ENCODE measurements around the gene RETREG2.
"Not testable (repeated sequence)": the region's sequence is repeated elsewhere in the genome, so short reads cannot be mapped to it uniquely, and the experiment has no call there.

Gene RETREG2

DNA sequence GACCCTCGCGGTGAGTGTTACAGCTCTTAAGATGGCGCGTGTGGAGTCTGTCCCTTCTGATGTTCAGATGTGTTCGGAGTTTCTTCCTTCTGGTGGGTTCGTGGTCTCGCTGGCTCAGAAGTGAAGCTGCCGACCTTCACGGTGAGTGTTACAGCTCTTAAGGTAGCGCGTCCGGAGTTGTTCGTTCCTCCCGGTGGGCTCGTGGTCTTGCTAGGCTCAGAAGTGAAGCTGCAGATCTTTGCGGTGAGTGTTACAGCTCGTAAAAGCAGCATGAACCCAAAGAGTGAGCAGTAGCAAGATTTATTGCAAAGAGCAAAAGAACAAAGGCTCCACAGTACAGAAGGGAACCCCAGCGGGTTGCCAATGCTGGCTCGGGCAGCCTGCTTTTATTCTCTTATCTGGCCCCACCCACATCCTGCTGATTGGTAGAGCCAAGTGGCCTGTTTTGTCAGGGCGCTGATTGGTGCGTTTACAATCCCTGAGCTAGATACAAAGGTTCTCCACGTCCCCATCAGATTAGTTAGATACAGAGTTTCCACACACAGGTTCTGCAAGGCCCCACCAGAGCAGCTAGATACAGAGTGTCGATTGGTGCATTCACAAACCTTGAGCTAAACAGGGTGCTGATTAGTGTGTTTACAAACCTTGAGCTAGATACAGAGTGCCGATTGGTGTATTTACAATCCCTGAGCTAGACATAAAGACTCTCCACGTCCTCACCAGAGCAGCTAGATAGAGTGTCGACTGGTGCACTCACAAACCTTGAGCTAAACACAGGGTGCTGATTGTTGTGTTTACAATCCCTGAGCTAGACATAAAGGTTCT, 22.6 kb downstream of the RETREG2 start:
- H3K9me3 Mint-ChIP-seq; H3K36me3 Mint-ChIP-seq (ENCODE audit: low read depth); H3K27me3 Mint-ChIP-seq: not testable (repeated sequence)
- H3K4me1 Mint-ChIP-seq (ENCODE audit: low read depth): peaks cover 17% of the 10 kb centered on the region
- peak overlapping the region; percentile 86 for H3K4me3 Mint-ChIP-seq
- peak overlapping the region; percentile 94 for H3K27ac Mint-ChIP-seq

DNA sequence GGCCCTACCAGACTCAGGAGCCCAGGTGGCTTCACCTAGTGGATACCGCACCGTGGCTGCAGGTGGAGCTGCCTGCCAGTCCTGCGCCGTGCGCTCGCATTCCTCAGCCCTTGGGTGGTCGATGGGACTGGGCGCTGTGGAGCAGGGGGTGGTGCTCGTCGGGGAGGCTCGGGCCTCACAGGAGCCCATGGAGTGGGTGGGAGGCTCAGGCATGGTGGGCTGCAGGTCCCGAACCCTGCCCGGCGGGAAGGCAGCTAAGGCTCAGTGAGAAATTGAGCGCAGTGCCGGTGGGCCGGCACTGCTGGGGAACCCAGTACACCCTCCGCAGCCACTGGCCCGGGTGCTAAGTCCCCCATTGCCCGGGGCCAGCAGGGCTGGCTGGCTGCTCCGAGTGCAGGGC, 23.3 kb downstream of the RETREG2 start:
- H3K27ac Mint-ChIP-seq: peak overlapping the region; percentile 94
- not testable (repeated sequence) for H3K36me3 Mint-ChIP-seq (ENCODE audit: low read depth)

DNA sequence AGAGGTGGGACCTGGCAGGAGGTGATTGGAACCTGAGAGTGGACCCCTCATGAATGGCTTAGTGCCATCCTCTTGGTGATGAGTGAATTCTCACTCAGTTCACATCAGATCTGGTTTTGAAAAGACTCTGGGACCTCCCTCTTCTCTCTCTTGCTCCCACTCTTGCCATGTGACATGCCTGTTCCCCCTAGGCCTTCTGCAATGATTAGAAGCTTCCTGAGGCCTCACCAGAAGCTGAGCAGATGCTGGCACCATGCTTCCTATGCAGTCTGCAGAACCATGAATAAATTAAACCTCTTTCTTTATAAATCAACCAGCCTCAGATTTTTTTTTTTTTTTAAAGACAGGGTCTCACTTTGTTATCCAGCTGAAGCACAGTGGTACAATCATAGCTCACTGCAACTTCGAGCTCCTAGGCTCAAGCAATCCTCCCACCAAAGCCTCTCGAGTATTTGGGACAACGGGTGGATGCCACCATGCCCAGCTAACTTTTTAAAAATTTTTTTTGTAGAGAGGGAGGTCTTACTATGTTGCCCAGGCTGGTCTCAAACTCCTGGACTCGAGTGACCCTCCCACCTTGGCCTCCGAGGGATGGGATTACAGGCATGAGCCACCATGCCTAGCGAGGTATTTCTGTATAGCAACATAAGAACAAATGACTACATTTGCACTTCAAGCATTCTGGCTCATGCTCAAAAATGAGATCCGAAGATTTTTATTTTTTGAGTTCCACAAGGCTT, 26.5 kb downstream of the RETREG2 start:
- H3K36me3 Mint-ChIP-seq (ENCODE audit: low read depth): peaks cover 20% of the 10 kb centered on the region
- H3K9me3 Mint-ChIP-seq: no peaks in the 10 kb centered on the region
- H3K27ac Mint-ChIP-seq: no peak overlapping the region
- H3K4me3 Mint-ChIP-seq: peak overlapping the region; percentile 41
- H3K27me3 Mint-ChIP-seq: no peaks in the 10 kb centered on the region
- peaks cover 40% of the 10 kb centered on the region for H3K4me1 Mint-ChIP-seq (ENCODE audit: low read depth)

More for the DNA sequence above, 23.3 kb downstream of the RETREG2 start:
- not testable (repeated sequence) for H3K9me3 Mint-ChIP-seq, H3K4me3 Mint-ChIP-seq, H3K27me3 Mint-ChIP-seq
- peaks cover 22% of the 10 kb centered on the region for H3K4me1 Mint-ChIP-seq (ENCODE audit: low read depth)

DNA sequence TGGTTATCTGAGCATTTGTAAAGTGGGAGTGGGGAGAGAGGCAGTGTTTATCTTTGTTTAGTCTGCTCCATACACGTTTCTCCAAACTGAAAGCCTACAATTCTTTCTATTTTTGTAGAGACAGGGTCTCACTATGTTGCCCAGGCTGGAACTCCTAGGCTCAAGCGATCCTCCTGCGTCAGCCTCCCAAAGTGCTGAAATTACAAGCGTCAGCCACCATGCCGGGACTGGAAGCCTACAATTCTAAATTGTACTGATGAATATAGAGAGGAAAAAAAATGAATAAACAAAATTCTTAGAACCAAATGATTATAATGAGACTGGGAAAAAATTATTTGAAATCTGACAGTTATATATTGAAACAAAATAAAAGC, 27.1 kb downstream of the RETREG2 start:
- Mint-ChIP-seq H3K9me3 (no peaks in the 10 kb centered on the region), H3K4me1 (ENCODE audit: low read depth) (peaks cover 43% of the 10 kb centered on the region), H3K27ac (no peak overlapping the region), H3K4me3 (peak overlapping the region; percentile 41), H3K27me3 (no peaks in the 10 kb centered on the region), H3K36me3 (ENCODE audit: low read depth) (peaks cover 24% of the 10 kb centered on the region)

DNA sequence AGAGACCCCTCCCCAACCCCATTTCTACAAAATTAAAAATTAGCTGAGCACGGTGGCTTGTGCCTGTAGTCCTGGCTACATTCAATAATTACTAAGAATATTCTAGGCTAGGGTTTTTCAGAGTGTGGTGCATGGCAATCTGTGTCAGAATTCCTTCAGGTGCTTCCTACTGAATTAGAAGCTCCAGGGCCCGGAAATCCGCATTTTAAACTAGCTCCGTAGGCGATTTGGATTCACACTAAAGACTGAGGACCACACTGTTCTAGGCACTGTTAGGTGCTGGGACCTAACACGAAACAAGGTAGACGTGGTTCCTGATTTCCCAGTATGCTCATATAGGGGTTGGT, 27.9 kb downstream of the RETREG2 start:
- H3K27me3 Mint-ChIP-seq: no peaks in the 10 kb centered on the region
- H3K4me3 Mint-ChIP-seq: peak overlapping the region; percentile 93
- H3K9me3 Mint-ChIP-seq: no peaks in the 10 kb centered on the region
- peaks cover 29% of the 10 kb centered on the region for H3K36me3 Mint-ChIP-seq (ENCODE audit: low read depth)
- H3K4me1 Mint-ChIP-seq (ENCODE audit: low read depth): peaks cover 44% of the 10 kb centered on the region
- peak overlapping the region; percentile 91 for H3K27ac Mint-ChIP-seq

DNA sequence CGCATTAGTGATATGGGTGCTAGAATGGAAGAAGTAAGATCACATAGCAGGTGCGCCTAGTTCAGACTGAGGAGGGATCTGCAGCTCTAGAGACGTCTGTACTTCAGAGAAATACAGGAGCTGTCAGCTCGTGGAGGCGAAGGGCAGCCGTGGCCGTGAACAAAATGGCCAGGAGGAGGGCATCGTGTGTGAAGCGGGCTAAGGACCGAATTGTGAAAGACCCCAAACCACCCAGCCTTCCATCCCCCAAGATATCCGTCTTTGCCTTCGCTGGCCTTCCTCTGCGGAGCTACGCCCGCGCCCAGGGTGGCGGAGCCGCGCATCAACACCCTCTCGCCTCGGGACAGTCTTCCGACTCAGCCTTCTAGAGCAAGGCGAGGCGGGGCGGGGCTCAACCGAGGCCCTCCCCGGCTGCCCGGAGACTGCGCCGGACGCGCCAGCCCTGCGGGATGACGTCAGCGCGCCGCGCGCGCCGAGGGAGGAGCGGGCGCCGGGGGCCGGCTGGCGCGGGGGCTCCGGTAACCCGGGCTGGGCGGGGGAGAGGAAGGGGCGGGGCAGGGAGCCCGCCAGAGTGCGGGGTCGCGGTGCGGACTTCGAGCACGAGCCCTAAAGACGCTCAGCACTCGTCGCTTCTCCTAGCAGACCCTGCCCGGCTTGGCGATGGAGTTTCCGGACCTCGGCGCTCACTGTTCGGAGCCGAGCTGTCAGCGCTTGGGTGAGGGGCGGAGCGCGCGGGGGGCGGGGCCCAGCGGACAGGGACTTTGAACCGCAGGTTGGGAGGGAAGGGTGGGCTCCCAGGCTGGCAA, 28.5 kb downstream of the RETREG2 start, which contains the start of gene ZFAND2B:
Gene ZFAND2B (plus strand): TSS at position 455 of the 806 bp plus-strand sequence. CDS start 206 bp downstream, at position 661.
- Mint-ChIP-seq H3K4me3 (peak within 1 kb of the TSS; percentile 93), H3K36me3 (ENCODE audit: low read depth) (peaks cover 32% of the 10 kb centered on the region), H3K27ac (peak within 1 kb of the TSS; percentile 91), H3K27me3 (no peaks in the 10 kb centered on the region), H3K4me1 (ENCODE audit: low read depth) (peaks cover 50% of the 10 kb centered on the region), H3K9me3 (no peaks in the 10 kb centered on the region)

DNA sequence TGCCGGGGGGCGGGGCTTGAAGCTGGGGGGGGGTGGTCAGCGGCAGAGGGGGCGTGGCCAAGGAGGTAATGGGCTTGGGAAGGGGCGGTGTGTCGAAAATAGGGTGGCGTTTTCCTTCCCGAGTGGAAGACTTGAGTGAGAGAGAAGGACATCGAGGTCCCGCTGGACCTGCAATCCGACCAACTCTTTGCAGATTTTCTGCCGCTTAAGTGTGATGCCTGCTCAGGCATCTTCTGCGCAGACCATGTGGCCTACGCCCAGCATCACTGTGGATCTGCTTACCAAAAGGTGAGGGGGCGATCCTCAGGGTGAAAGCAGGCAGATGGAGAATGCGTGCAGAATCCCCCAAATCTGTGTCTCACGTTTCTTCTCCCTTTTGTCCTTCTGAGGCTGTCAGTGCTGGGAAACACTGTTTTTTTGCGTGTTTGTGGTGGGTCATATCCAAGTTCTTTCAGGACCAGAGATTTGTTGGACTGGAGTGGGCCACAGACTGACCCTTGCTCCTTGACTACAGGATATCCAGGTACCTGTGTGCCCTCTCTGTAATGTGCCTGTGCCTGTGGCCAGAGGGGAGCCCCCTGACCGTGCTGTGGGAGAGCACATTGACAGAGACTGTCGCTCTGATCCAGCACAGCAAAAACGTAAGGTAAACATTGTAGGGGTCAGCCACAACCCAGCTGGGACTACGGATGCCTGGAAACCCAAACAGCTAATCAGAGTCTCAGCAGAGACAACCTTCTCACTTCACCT, 29.2 kb downstream of the RETREG2 start:
- Mint-ChIP-seq H3K9me3 (no peaks in the 10 kb centered on the region), H3K27ac (peak overlapping the region; percentile 49), H3K4me3 (peak overlapping the region; percentile 93), H3K4me1 (ENCODE audit: low read depth) (peaks cover 53% of the 10 kb centered on the region), H3K36me3 (ENCODE audit: low read depth) (peaks cover 36% of the 10 kb centered on the region), H3K27me3 (no peaks in the 10 kb centered on the region)

DNA sequence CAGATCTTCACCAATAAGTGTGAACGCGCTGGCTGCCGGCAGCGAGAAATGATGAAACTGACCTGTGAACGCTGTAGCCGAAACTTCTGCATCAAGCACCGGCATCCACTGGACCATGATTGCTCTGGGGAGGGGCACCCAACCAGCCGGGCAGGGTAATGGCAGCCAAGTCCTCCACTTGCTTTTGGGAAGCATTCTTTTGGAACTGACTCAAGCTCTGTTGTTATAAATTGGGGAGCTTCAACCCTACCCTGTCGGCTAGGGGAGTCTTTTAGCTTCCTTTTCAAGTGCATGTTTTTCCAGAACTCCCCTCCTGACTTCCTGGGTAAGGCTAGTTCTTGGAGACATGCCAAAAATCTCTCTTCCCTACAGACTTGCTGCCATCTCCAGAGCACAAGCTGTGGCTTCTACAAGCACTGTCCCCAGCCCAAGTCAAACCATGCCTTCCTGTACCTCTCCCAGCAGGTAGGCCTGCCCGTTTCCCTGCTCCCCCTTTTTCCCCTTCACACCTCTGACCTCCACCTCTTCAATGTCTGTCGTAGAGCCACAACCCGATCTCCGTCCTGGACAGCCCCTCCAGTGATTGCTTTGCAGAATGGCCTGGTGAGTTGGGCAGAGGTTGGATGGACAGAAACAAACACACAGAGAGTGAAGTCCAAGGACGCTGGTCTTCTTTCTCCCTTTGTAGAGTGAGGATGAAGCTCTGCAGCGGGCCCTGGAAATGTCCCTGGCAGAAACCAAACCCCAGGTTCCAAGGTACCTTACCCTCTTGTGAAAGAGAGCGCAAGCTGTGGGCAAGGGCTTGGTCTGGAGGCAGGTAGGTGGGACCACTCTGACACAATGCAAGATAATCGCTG, 30.0 kb downstream of the RETREG2 start:
- H3K27ac Mint-ChIP-seq: peak overlapping the region; percentile 49
- peaks cover 38% of the 10 kb centered on the region for H3K36me3 Mint-ChIP-seq (ENCODE audit: low read depth)
- H3K9me3 Mint-ChIP-seq: no peaks in the 10 kb centered on the region
- no peaks in the 10 kb centered on the region for H3K27me3 Mint-ChIP-seq
- peaks cover 54% of the 10 kb centered on the region for H3K4me1 Mint-ChIP-seq (ENCODE audit: low read depth)
- peak overlapping the region; percentile 93 for H3K4me3 Mint-ChIP-seq

DNA sequence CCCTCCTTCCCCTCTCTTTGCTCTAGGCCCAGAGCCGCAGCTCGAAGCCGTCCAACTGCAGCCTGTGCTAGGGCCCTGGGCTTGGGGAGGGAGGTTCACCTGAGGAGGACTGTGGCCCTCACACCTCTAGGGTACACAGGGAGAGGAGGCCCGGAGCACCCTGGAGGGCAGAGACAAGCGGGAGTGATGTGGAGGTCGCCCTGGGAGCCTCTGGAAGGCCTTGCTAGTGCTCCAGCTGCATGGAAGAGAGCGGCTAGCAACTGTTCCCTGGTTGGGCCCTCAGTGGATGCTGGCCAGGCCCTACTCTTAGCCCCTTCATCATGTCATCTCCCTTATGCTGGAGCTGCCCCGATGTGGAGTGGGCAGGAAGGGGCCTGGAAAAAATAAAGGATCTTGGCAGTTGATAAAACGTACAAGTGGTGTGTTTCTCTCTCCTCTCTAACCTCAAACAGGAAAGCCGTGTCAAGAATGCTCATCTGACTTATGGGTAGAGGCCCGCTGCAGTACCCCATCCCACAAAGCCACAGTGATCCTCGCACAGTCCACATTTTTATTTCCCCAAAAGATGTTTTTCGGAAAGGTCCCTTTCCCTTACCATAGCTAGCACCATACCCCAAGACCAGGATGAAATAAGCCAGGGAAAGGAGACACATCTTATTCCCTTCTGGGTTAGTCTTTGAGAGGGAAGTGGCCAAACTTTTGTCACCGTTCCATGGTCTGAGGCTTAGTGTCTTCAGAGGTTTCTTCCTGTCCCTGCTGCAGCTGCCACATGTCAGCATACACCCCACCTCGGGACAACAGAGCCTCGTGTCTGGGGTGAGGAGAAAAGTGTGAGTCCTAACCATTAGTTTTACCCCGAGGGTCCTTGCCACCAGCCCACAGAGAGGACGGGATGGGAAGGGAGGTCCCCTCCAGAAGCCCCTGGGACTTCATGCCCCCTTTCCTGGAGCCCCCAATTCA, 31.4 kb downstream of the RETREG2 start:
- Mint-ChIP-seq H3K27ac (peak overlapping the region; percentile 87), H3K4me1 (ENCODE audit: low read depth) (peaks cover 54% of the 10 kb centered on the region), H3K27me3 (no peaks in the 10 kb centered on the region), H3K4me3 (no peak overlapping the region), H3K9me3 (no peaks in the 10 kb centered on the region), H3K36me3 (ENCODE audit: low read depth) (peaks cover 47% of the 10 kb centered on the region)

DNA sequence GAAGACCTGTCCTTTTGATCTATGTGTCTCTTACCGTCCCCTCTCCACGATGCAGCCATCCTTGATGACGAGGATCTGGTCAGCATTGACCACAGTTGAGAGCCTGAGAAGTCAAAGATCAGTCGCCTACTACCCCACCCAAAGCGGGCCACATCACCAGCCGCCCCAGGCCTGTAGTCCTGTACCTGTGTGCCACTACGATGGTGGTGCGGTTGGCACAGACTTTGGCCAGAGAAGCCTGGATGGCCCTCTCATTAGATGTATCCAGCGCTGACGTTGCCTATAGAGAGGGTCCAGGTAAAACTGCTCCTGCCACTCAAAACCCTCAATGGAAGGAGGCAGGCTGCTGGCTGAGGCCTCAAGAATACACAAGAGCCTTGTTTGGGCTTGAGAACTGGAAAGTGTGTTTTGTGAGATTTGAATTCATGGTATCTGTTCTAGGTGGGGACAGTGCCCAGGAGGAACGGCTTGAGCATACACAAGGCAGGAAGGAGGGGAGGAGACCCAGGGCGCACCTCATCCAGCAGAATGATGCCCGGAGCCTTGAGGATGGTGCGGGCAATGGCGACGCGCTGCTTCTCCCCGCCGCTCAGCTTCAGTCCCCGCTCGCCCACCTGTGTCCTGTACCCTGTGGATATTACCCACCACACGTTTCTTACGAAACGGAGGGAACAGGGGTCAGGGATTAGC, 32.3 kb downstream of the RETREG2 start:
- Mint-ChIP-seq H3K4me1 (ENCODE audit: low read depth) (peaks cover 54% of the 10 kb centered on the region), H3K4me3 (no peak overlapping the region), H3K27ac (peak overlapping the region; percentile 87), H3K27me3 (no peaks in the 10 kb centered on the region), H3K9me3 (no peaks in the 10 kb centered on the region), H3K36me3 (ENCODE audit: low read depth) (peaks cover 54% of the 10 kb centered on the region)

DNA sequence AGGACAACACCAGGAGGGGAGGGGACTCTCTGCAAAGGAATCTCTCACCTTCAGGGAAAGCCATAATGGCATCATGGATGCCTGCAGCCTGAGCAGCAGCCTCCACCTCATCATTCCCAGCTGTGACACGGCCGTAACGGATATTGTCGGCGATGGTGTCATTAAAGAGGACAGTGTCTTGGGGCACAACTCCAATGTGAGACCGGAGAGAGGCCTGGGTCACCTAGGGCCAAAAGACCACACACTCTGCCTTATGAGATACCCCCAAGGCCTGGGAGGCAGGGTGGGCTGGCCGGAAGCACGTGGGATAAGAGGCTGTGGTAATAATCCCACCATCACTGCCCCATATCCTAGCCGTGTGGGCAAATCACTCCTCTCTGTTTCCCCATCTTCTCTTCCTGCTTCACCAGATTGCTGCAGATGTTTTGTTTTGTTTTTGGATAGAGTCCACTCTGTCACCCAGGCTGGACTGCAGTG, 32.8 kb downstream of the RETREG2 start:
- Mint-ChIP-seq H3K27ac (peak overlapping the region; percentile 82), H3K4me3 (no peak overlapping the region), H3K4me1 (ENCODE audit: low read depth) (peaks cover 52% of the 10 kb centered on the region), H3K27me3 (no peaks in the 10 kb centered on the region), H3K9me3 (no peaks in the 10 kb centered on the region), H3K36me3 (ENCODE audit: low read depth) (peaks cover 54% of the 10 kb centered on the region)

DNA sequence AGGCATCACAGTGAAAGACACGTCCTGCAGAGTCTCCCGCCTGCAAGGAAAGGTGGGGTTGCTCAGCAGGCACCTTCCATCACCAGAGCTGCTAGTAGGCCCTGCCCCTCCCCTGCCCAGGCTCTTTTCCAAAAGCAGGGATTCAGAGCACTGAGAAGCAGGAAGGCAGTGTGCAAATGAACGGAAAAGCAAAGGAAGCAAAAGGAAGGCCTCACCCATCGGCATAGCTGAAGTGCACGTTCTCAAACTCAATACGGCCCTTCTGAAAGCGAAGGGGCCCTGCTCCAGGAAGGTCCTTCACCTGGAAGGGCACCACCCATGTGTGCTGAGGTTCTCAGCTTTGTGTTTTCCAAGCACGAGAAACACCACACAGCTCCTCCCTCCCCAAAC, 34.9 kb downstream of the RETREG2 start:
- Mint-ChIP-seq H3K36me3 (ENCODE audit: low read depth) (peaks cover 52% of the 10 kb centered on the region), H3K4me1 (ENCODE audit: low read depth) (peaks cover 51% of the 10 kb centered on the region), H3K9me3 (no peaks in the 10 kb centered on the region), H3K27ac (no peak overlapping the region), H3K27me3 (no peaks in the 10 kb centered on the region), H3K4me3 (no peak overlapping the region)

Measured in stimulated activated naive CD8-positive, alpha-beta T cell treated with anti-CD3 and anti-CD28 coated beads, Interleukin-15, Interleukin-2, amounts not matched to agents 100 ng/mL and 50 ng/mL, for 24 hours (primary cell).